ENCODE data around the gene VPS25. TPM values are rescaled to one million over a fixed set of nuclear protein-coding genes. Genes with fewer than 3 reads are reported as not detected.
A peak's percentile ranks its signal among the peaks of the same experiment; 100 is the strongest.

Gene VPS25
- total and polyA plus RNA-seq, 9 of the 15 experiments (the other 6 are each of a cell fraction or from before 2014, with no cell fraction given), result 123 to 352 (median 180) TPM

- no peak for TF ChIP-seq ZNF57 (CRISPR knock-in tag; IDR thresholded peaks at IDR 0.05)
- no peak for TF ChIP-seq HBP1 (CRISPR knock-in tag; IDR thresholded peaks at IDR 0.05)
- peak; percentile 55; the same call in 1 of the 2 replicates for TF ChIP-seq TAF7 (tag; IDR thresholded peaks at IDR 0.05)
- peak; percentile 75 for TF ChIP-seq GMEB1 (CRISPR knock-in tag; IDR thresholded peaks at IDR 0.05)
- TF ChIP-seq TCF3 (CRISPR knock-in tag; IDR thresholded peaks at IDR 0.05), result no peak
- TF ChIP-seq ZZZ3 (IDR thresholded peaks at IDR 0.05), result no peak
- TF ChIP-seq CREB5 (CRISPR knock-in tag; IDR thresholded peaks at IDR 0.05), result no peak
- no peak; a peak in 1 of 4 replicates for TF ChIP-seq RCOR1 (IDR thresholded peaks at IDR 0.05; ENCODE audit: borderline replicate concordance in 1 of 2, low read depth in 2 of 2, low read length in 2 of 2)
- TF ChIP-seq SP1 (CRISPR knock-in tag; IDR thresholded peaks at IDR 0.05), result peak; percentile 69
- TF ChIP-seq ATF7 (IDR thresholded peaks at IDR 0.05), result peak; percentile 60
- no peak for TF ChIP-seq SMAD1 (IDR thresholded peaks at IDR 0.05; ENCODE audit: low read depth, low read length, partially characterized antibody)
- TF ChIP-seq KAT2B (IDR thresholded peaks at IDR 0.05; ENCODE audit: low read depth, low read length), result no peak
- peak in 1 of 2 experiments; percentile 78; a peak in 1 of 3 replicates for TF ChIP-seq CBX3 (IDR thresholded peaks at IDR 0.05; ENCODE audit: borderline replicate concordance in 1 of 2, low read length in 2 of 2)
- no peak for TF ChIP-seq HDAC3 (IDR thresholded peaks at IDR 0.05; ENCODE audit: borderline replicate concordance, partially characterized antibody)
- peak; percentile 92 for TF ChIP-seq MAX (CRISPR knock-in tag; IDR thresholded peaks at IDR 0.05)
- no peak for TF ChIP-seq MYNN (IDR thresholded peaks at IDR 0.05)
- no peak for TF ChIP-seq MYNN (CRISPR knock-in tag; IDR thresholded peaks at IDR 0.05)
- TF ChIP-seq TRIM24 (IDR thresholded peaks at IDR 0.05), result no peak
- peak; percentile 74; the same call in 1 of the 2 replicates for TF ChIP-seq TFAP4 (CRISPR knock-in tag; IDR thresholded peaks at IDR 0.05; ENCODE audit: borderline replicate concordance)
- peak; percentile 90 for TF ChIP-seq POLR2G (IDR thresholded peaks at IDR 0.05; ENCODE audit: low read depth, low read length)
- 0 out of 2 replicates have a peak, but pooled peaks have one; percentile 27 for TF ChIP-seq CEBPG (CRISPR knock-in tag; IDR thresholded peaks at IDR 0.05)
- TF ChIP-seq CEBPG (tag; conservative IDR thresholded peaks at IDR 0.05 in 1 of 2, IDR thresholded peaks at IDR 0.05 in 1 of 2), result no peak
Measured at GRCh38 chr17:42798383-42799380, 25.4 kb downstream of the VPS25 start, which contains the start of the genes CNTD1 and COA3 (continued).
